ENCODE results near the gene ZNF598.

- TF ChIP-seq IKZF3 (tag by site-specific recombination; IDR thresholded peaks at IDR 0.05) (no peak), ZBTB11 (tag by site-specific recombination; conservative IDR thresholded peaks at IDR 0.05; ENCODE audit: low read depth) (no peak), GFI1B (tag by site-specific recombination; IDR thresholded peaks at IDR 0.05) (no peak), ZFHX2 (tag by site-specific recombination; conservative IDR thresholded peaks at IDR 0.05) (no peak), CTCF (tag by site-specific recombination; IDR thresholded peaks at IDR 0.05) (no peak), ZEB2 (tag by site-specific recombination; IDR thresholded peaks at IDR 0.05) (no peak), YY1 (tag by site-specific recombination; IDR thresholded peaks at IDR 0.05) (no peak), MYNN (tag by site-specific recombination; IDR thresholded peaks at IDR 0.05; ENCODE audit: borderline replicate concordance) (no peak), SP3 (tag by site-specific recombination; IDR thresholded peaks at IDR 0.05) (no peak), KLF8 (tag by site-specific recombination; IDR thresholded peaks at IDR 0.05) (no peak)
- TF ChIP-seq, protein P1, sequence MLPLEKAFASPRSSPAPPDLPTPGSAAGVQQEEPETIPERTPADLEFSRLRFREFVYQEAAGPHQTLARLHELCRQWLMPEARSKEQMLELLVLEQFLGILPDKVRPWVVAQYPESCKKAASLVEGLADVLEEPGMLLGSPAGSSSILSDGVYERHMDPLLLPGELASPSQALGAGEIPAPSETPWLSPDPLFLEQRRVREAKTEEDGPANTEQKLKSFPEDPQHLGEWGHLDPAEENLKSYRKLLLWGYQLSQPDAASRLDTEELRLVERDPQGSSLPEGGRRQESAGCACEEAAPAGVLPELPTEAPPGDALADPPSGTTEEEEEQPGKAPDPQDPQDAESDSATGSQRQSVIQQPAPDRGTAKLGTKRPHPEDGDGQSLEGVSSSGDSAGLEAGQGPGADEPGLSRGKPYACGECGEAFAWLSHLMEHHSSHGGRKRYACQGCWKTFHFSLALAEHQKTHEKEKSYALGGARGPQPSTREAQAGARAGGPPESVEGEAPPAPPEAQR (tag by site-specific recombination; IDR thresholded peaks at IDR 0.05): no peak
- TF ChIP-seq, protein P2, sequence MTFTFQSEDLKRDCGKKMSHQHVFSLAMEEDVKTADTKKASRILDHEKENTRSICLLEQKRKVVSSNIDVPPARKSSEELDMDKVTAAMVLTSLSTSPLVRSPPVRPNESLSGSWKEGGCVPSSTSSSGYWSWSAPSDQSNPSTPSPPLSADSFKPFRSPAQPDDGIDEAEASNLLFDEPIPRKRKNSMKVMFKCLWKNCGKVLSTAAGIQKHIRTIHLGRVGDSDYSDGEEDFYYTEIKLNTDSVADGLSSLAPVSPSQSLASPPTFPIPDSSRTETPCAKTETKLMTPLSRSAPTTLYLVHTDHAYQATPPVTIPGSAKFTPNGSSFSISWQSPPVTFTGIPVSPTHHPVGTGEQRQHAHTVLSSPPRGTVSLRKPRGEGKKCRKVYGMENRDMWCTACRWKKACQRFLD (tag by site-specific recombination; IDR thresholded peaks at IDR 0.05): no peak
Observed at GRCh38 chr16:2033057-2033908, 23.7 kb upstream of the ZNF598 start.
